Colonic mucosa (tissue), 4 donors: ENCODE data around the gene GLRX. TPM values are rescaled to one million over a fixed set of nuclear protein-coding genes. Genes with fewer than 3 reads are reported as not detected.
"Not testable (repeated sequence)": the region's sequence is repeated elsewhere in the genome, so short reads cannot be mapped to it uniquely, and the experiment has no call there.

Experiments
- DNase-seq: peaks from one replicate; pipeline ENCODE4 v3.0.0-alpha.2; 2020
- H3K27ac ChIP-seq: fragments of 200-600 bp; one replicate; pipeline ENCODE4 v1.8.0; 2021
- H3K27me3 ChIP-seq: fragments of 200-600 bp; one replicate; pipeline ENCODE4 v1.8.0; 2021
- H3K36me3 ChIP-seq: fragments of 200-600 bp; one replicate; pipeline ENCODE4 v1.8.0; 2021
- H3K4me1 ChIP-seq: fragments of 200-600 bp; one replicate; pipeline ENCODE4 v1.8.0; 2021; ENCODE audit warnings: mild to moderate bottlenecking
- H3K4me3 ChIP-seq: fragments of 200-600 bp; one replicate; pipeline ENCODE4 v1.8.0; 2021
- H3K9ac ChIP-seq, 2 donors: one replicate each; pipeline ENCODE4 v1.7.0; 2013; ENCODE audit warnings: control low read depth in 2 of 2, low read depth in 2 of 2, low read length in 2 of 2
- H3K9me3 ChIP-seq: fragments of 200-600 bp; one replicate; pipeline ENCODE4 v1.8.0; 2021
- intact Hi-C: fragments of 100-400 bp; cut with DNase I; formaldehyde crosslinking; loops from one replicate; pipeline ENCODE4 v1.14.1; 2022
- total RNA-seq, 2 donors: library from RNA; stranded (reverse); fragmentation: NEBNext Ultra II Directional in 1 of 2; extraction: Animal tissue kit (Norgen Biotek cat#: 25700) in 1 of 2; gene quantifications; one replicate each; pipeline ENCODE4 v1.2.1, GENCODE V29; 2021
- TF ChIP-seq, protein P1 (sequence below): fragments of 200-600 bp; IDR thresholded peaks from one replicate; pipeline ENCODE4 v1.8.0; 2022; ENCODE audit warnings: antibody characterized with exemption, mild to moderate bottlenecking
- donor health status: healthy.
- donor health status: DM: no; HTN: no; CAD: no.
- donor health status: DM: no; HTN: no; CAD: no.

The GLRX gene, protein sequence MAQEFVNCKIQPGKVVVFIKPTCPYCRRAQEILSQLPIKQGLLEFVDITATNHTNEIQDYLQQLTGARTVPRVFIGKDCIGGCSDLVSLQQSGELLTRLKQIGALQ
- total RNA-seq, result 10 to 100 TPM; 52.8 to 89.6 TPM

DNA sequence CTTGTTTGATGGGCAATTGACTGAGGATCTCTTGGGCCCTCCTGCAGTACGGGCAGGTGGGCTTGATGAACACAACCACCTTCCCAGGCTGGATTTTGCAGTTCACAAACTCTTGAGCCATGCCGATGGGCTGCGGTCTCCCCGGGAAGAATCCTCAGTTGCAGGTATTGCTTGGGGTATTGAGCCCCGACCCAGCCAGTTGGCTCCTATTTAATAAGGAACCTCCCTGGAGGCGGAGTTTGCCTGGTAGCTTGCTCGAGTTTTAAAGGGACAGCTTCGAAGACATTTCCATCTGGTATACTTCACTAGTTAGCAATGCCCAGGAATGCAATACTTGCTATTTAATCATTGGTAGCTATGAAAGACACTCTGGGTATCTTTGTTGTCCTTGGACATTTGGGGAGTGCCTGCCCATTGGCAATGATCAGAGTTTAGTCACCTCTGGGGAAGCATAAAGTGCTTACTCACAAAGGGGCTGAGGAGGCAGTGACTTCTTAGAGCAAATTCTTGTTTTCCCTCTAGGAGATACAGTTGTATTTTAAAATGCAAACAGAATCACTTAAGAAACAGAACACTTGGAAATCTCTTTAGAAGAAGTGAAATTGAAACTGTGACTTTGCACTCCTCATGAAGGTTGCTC is at the start of gene GLRX:
TSS of gene GLRX (minus strand) at position 185 of the 640 bp plus-strand sequence. CDS start at position 121, 64 bp downstream.
- H3K36me3 ChIP-seq, result no peaks in the 10 kb centered on the region
- TF ChIP-seq, protein P1, sequence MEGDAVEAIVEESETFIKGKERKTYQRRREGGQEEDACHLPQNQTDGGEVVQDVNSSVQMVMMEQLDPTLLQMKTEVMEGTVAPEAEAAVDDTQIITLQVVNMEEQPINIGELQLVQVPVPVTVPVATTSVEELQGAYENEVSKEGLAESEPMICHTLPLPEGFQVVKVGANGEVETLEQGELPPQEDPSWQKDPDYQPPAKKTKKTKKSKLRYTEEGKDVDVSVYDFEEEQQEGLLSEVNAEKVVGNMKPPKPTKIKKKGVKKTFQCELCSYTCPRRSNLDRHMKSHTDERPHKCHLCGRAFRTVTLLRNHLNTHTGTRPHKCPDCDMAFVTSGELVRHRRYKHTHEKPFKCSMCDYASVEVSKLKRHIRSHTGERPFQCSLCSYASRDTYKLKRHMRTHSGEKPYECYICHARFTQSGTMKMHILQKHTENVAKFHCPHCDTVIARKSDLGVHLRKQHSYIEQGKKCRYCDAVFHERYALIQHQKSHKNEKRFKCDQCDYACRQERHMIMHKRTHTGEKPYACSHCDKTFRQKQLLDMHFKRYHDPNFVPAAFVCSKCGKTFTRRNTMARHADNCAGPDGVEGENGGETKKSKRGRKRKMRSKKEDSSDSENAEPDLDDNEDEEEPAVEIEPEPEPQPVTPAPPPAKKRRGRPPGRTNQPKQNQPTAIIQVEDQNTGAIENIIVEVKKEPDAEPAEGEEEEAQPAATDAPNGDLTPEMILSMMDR, result no peak
- no peaks in the 10 kb centered on the region for H3K9me3 ChIP-seq
- H3K27me3 ChIP-seq, result no peaks in the 10 kb centered on the region
- intact Hi-C loops, result no loop called here
- H3K9ac ChIP-seq, result peak within 1 kb of the TSS; percentile 74 to 90
- H3K27ac ChIP-seq, result peak within 1 kb of the TSS; percentile 93
- peaks cover 4% of the 10 kb centered on the region for H3K4me1 ChIP-seq
- DNase-seq, result peak; percentile 90
- H3K4me3 ChIP-seq, result peak within 1 kb of the TSS; percentile 69

DNA sequence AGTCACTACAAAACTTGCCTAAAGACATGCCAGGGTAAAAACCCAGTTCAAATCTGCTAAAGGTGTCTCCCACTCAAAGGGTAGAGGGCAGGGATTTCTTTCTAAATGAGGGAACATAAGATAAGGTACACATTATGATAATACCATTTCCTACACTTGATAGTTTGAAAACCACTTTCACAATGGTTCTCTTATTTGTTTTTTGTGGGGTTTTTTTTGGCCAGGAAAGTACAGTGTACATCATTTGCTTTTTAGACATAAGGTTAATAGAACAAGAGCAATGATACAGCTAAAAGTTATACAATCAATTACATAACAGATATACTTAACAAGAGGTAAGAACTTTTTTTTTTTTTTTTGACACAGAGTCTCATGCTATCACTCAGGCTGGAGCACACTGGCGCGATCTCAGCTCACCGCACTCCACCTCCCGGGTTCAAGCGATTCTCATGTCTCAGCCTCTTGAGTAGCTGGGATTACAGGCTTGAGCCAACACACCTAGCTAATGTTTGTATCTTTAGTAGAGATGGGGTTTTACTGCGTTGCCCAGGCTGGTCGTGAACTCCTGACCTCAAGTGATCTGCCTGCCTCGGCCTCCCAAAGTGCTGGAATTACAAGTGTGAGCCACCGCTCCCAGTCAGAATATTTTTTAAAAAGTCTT is 48.8 kb upstream of the GLRX start:
- TF ChIP-seq, protein P1, result no peak
- no peak overlapping the region for H3K9ac ChIP-seq
- H3K27ac ChIP-seq, result no peak overlapping the region
- no peak overlapping the region for H3K4me3 ChIP-seq
- intact Hi-C loops, result no loop called here
- DNase-seq, result no peak
- no peaks in the 10 kb centered on the region for H3K27me3 ChIP-seq
- no peaks in the 10 kb centered on the region for H3K9me3 ChIP-seq
- no peaks in the 10 kb centered on the region for H3K36me3 ChIP-seq
- no peaks in the 10 kb centered on the region for H3K4me1 ChIP-seq

DNA sequence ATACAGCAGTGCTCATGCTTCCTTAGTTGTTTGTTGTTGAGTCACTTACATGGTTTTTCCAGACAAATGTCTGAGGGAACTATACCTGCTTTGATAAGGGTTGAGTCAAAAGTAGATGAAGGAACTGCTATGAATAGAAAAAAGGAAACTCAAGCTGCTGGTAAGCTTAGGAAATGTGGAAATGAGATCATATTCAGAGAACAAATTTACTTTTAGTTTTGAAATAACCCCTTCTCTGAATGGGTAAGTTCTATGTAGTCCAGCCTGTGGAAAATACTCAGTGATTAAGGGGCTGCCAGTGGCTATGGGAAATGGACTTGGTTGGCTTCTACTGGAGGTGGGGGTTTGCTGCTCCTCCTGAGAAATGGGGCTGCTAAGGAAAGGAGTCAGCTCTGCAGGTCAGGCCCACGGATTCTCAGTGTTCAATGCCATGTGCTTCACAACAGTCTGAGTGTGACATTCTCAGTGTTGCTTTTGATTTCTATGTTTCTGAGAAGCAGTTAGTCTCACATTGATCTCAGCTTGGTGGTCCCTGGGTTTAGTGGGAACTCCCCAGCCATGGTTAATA is 47.7 kb upstream of the GLRX start:
- DNase-seq, result no peak
- TF ChIP-seq, protein P1, result no peak
- Histone ChIP-seq H3K4me3 (no peak overlapping the region), H3K27me3 (no peaks in the 10 kb centered on the region), H3K9me3 (no peaks in the 10 kb centered on the region), H3K27ac (peak overlapping the region; percentile 15), H3K36me3 (no peaks in the 10 kb centered on the region), H3K9ac (no peak overlapping the region), H3K4me1 (no peaks in the 10 kb centered on the region)
- intact Hi-C loops, result no loop called here

DNA sequence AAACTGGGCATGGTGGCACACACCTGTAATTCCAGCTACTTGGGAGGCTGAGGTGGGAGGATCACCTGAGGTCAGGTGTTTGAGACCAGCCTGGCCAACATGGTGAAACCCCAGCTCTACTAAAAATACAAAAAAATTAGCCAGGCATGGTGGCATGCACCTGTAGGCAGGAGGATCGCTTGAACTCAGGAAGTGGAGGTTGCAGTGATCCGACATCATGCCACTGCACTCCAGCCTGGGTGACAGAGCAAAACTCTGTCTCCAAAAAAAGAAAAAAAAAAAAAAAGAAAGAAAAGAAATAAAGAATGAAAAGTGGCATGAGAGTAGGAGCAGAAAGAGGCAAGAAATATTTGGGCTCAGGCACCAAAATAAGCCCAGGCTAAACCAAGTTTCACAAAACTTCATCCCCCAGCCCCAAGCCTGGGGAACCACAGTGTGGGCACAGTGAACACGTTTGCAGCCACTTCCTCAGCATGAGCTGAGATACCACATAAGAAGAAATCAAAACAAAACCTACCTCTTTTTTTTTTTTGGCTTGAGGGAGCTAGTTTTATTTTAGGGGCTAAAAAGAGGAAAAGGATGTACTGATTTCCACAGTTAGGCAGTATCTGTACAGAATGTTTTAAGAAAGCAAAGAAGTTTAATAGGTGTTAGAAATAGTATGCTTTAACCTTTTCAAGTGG is 46.8 kb upstream of the GLRX start:
- intact Hi-C loops, H3K36me3 ChIP-seq, H3K4me3 ChIP-seq, H3K27ac ChIP-seq, H3K9ac ChIP-seq, H3K4me1 ChIP-seq, H3K9me3 ChIP-seq, DNase-seq, H3K27me3 ChIP-seq: not testable (repeated sequence)

DNA sequence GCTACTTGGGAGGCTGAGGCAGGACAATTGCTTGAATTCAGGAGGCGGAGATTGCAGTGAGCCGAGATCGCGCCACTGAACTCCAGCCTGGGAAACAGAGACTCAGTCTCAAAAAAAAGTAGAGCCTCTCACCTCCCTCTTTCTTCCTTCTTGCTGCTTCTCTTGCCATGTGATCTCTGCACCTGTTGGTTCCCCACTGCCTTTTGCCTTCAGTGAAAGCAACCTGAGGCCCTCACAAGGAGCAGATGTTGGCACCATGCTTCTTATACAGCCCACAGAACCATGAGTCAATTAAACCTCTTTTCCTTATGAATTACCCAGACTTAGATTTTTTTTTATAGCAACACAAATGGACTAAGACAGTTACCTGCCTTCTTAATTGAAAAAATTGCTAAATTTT is 45.6 kb upstream of the GLRX start:
- no peaks in the 10 kb centered on the region for H3K9me3 ChIP-seq
- no peaks in the 10 kb centered on the region for H3K36me3 ChIP-seq
- TF ChIP-seq, protein P1, result no peak
- intact Hi-C loops, result no loop called here
- H3K4me1 ChIP-seq, result no peaks in the 10 kb centered on the region
- H3K27ac ChIP-seq, result no peak overlapping the region
- DNase-seq, result no peak
- no peak overlapping the region for H3K9ac ChIP-seq
- H3K27me3 ChIP-seq, result no peaks in the 10 kb centered on the region
- no peak overlapping the region for H3K4me3 ChIP-seq
